ENCODE measurements around the gene SLC30A5.

GRCh38 chr5:69134126-69134525, 40.3 kb downstream of the SLC30A5 start:
- no peak for TF ChIP-seq CTCF (IDR thresholded peaks at IDR 0.05; ENCODE audit: low read depth, low read length)
- no peak for TF ChIP-seq EZH2phosphoT487 (IDR thresholded peaks at IDR 0.05; ENCODE audit: low read depth)

All from OCI-LY3 (cell line).